ENCODE data around the gene FAM120B. TPM values are rescaled to one million over a fixed set of nuclear protein-coding genes. Genes with fewer than 3 reads are reported as not detected.

Gene FAM120B
- total RNA-seq, 1 donor from 2014 or later: 33.7 TPM

DNA sequence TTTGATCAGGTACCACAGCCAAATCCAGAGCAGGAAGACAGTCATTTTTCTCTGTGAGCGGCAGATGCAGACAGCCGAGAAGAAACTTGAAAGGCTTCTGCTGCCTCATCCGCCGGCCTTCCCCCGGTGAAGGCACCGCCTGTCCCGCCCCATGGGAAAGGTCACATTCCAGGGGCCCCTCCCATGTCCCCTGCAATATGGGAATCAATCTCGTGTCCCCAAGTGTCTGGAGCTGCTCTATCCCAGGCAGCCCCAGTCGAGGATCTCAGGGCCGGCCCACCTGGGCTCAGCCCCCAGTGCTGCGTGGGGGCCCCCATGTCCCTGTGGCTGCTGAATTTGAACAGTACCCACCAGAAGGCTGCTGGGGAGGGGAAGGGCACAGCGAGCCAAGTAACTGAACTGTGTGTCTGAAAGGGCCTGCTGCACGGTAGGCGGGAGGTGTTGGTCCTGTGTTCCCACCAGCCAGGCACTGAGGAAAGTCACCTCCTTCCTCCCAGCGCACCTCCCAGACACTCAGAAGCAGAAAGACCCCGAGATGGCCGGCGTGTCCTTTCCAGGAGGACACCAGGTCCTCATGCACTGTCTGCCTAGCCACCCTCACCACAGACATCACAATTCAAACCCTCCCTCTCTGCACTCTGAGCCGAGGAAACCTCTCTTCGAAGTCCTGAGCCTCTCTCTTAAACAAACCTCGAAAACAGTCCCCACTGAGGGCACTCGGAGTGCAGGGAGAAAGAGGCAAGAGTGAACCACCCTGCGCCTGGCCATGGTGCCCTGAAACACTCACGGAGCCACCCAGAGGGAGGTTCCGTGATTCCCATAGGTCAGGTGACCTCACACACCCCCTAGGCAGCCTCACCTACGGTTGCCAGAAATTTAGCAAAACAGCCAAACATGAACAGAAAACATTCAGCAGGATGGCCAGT, 147.3 kb downstream of the FAM120B start:
- no peaks in the 10 kb centered on the region for H3K27me3 Mint-ChIP-seq (ENCODE audit: low read depth)
- TF ChIP-seq, protein P1, sequence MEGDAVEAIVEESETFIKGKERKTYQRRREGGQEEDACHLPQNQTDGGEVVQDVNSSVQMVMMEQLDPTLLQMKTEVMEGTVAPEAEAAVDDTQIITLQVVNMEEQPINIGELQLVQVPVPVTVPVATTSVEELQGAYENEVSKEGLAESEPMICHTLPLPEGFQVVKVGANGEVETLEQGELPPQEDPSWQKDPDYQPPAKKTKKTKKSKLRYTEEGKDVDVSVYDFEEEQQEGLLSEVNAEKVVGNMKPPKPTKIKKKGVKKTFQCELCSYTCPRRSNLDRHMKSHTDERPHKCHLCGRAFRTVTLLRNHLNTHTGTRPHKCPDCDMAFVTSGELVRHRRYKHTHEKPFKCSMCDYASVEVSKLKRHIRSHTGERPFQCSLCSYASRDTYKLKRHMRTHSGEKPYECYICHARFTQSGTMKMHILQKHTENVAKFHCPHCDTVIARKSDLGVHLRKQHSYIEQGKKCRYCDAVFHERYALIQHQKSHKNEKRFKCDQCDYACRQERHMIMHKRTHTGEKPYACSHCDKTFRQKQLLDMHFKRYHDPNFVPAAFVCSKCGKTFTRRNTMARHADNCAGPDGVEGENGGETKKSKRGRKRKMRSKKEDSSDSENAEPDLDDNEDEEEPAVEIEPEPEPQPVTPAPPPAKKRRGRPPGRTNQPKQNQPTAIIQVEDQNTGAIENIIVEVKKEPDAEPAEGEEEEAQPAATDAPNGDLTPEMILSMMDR (conservative IDR thresholded peaks at IDR 0.05): no peak
- peaks cover 28% of the 10 kb centered on the region for H3K4me1 Mint-ChIP-seq
- no peaks in the 10 kb centered on the region for H3K36me3 Mint-ChIP-seq (ENCODE audit: low read depth)
- no peaks in the 10 kb centered on the region for H3K9me3 Mint-ChIP-seq
- H3K27ac Mint-ChIP-seq (ENCODE audit: unreplicated experiment): no peak overlapping the region
- no peak overlapping the region for H3K4me3 Mint-ChIP-seq
- DNase-seq (ENCODE audit: low read depth, low spot score): no peak

DNA sequence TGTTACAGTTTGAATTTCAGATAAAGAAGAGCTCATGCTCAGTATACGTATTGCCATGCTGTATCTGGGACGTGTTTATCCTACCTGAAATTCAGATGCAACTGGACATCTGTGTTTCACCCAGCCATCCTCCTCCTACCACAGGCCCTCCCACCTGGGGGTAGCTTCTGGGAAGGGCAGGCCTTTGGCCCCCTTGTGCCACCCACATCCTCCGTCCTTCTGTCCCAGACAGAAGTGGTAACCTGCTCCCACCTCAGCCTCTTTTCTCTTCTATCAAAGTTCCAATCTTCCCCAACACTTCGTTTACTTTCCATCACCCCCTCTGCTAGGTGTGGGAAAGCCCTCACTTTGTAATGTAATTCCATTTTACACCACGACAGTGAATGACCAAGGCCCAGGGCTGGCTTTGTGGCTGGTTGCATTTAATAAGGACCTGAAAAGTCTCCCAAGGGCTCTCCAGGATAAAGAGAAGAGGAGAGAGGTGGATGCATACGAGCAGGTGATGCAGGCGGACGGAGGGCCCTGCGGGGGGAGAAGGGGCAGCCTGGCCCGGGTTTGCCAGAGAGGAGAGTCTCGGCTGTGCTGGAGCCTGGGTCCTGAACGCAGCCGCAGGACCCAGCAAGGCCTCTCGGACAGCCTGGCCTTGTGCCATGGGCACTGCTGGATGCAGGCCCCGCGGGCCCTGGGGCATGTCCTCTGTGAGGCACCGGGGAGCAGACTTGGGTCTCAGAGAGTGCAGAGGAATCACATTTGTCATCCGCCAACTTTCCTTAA, 148.1 kb downstream of the FAM120B start:
- Mint-ChIP-seq H3K4me3 (no peak overlapping the region), H3K9me3 (no peaks in the 10 kb centered on the region), H3K36me3 (ENCODE audit: low read depth) (no peaks in the 10 kb centered on the region), H3K4me1 (peaks cover 19% of the 10 kb centered on the region), H3K27me3 (ENCODE audit: low read depth) (peaks cover 4% of the 10 kb centered on the region), H3K27ac (ENCODE audit: unreplicated experiment) (no peak overlapping the region)
- no peak for DNase-seq (ENCODE audit: low read depth, low spot score)
- TF ChIP-seq, protein P1 (conservative IDR thresholded peaks at IDR 0.05): no peak

DNA sequence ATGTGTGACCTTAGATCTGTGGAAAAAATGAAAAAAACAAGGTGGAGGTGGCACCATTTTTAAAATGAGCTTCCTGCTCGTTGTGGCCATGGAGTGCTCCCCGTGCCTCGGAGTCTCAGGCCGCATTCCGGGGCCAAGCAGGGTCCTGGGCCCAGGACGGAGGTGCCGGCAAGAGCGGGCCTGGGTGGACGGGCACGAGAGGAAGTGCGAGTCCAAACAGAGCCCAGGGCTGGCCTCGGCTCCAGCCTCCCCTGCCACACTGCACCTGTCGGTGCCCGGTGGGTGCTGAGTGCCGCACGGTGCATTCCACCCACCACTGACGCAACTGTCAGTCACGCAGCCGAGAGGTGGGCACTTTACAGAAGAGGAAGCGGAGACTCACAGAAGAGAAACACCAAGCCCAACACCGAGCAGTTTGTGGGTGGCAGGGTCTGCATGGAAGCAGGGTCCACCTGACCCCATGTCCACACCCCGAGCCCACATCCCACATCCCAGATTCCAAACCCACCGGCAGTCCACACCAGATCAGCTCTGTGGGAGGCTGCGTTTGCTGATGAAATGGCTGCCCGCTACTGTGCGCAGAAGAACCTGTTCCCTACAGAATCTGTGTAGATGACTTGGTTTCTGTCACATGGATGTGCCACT, 148.9 kb downstream of the FAM120B start:
- no peak for DNase-seq (ENCODE audit: low read depth, low spot score)

DNA sequence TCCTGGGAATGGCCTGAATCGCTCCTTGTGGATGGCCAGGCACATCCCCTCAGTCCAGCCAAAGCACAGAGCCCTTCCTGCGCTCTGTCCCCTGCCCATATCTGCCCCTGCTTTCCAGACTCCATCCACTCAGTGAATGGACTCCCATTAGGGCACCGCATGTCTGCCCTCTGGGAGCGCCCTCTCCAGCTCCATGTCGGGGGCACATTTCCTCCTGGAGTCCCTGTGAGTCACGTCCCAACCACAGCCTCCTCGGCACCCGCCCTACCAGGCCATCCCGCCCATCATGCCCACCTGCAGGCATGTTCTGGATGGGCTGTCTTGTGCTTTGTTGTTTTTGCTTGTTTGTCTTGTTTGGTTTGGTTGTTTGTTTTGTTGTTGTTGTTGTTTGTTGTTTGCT, 149.8 kb downstream of the FAM120B start:
- TF ChIP-seq, protein P1 (conservative IDR thresholded peaks at IDR 0.05): no peak
- H3K27ac Mint-ChIP-seq (ENCODE audit: unreplicated experiment): no peak overlapping the region
- H3K4me3 Mint-ChIP-seq: no peak overlapping the region
- H3K36me3 Mint-ChIP-seq (ENCODE audit: low read depth): no peaks in the 10 kb centered on the region
- no peaks in the 10 kb centered on the region for H3K9me3 Mint-ChIP-seq
- no peak for DNase-seq (ENCODE audit: low read depth, low spot score)
- peaks cover 19% of the 10 kb centered on the region for H3K4me1 Mint-ChIP-seq
- H3K27me3 Mint-ChIP-seq (ENCODE audit: low read depth): peaks cover 8% of the 10 kb centered on the region

More for the DNA sequence above, 148.9 kb downstream of the FAM120B start:
- no peak overlapping the region for H3K4me3 Mint-ChIP-seq
- H3K9me3 Mint-ChIP-seq: no peaks in the 10 kb centered on the region
- TF ChIP-seq, protein P1 (conservative IDR thresholded peaks at IDR 0.05): no peak
- H3K36me3 Mint-ChIP-seq (ENCODE audit: low read depth): no peaks in the 10 kb centered on the region
- H3K27ac Mint-ChIP-seq (ENCODE audit: unreplicated experiment): no peak overlapping the region
- peaks cover 8% of the 10 kb centered on the region for H3K27me3 Mint-ChIP-seq (ENCODE audit: low read depth)
- H3K4me1 Mint-ChIP-seq: peaks cover 19% of the 10 kb centered on the region

Small RNA genes lying within 50 kb of the gene (microRNA-seq; reads per million reads assigned to microRNA genes)
- not detected for gene MIR4644

Other genes starting within 250 kb of the FAM120B start
- gene DLL1, start 15.7 kb upstream of the FAM120B start, total RNA-seq: 53.9 and 59.8 TPM in 2 replicates
- 174 and 175 TPM in 2 replicates for gene PSMB1, start 246.5 kb downstream of the FAM120B start, total RNA-seq
- gene TBP, start 247.6 kb downstream of the FAM120B start, total RNA-seq: 22.1 and 26.3 TPM in 2 replicates

All from neural crest cell (in vitro differentiated cells).